OCI-LY7 (cell line): ENCODE results near the gene ANO2. TPM values are rescaled to one million over a fixed set of nuclear protein-coding genes. Genes with fewer than 3 reads are reported as not detected.

ENCODE experiments used
- BruUV-seq: library from RNA; stranded (reverse); fragments of 400-500 nt; replicated peaks from 2 replicates; lab custom pipeline; 2021; lab: Mats Ljungman, UMichigan
- CTCF ChIA-PET: fragments of 300-600 bp; sonication (Branson Sonifier 250); formaldehyde crosslinking; loops from one replicate; lab custom pipeline; 2022; ENCODE audit warnings: antibody characterized with exemption; ENCODE audit not compliant: unreplicated experiment; lab: Charles Lee
- POLR2A ChIA-PET: fragments of 300-600 bp; sonication (Branson Sonifier 250); formaldehyde crosslinking; loops from one replicate; lab custom pipeline; 2022; ENCODE audit warnings: antibody characterized with exemption; lab: Charles Lee
- DNase-seq: peaks from one replicate; pipeline ENCODE4 v3.0.0-alpha.2; 2015; ENCODE audit warnings: low spot score
- H2AFZ ChIP-seq: fragments of 200-600 bp; sonication (generic), shearing (Covaris generic); 2 replicates; pipeline ENCODE4 v1.6.1; 2014; ENCODE audit warnings: mild to moderate bottlenecking, antibody characterized with exemption, low read length, moderate library complexity
- H3K27ac ChIP-seq: fragments of 200-600 bp; sonication (generic); 2 replicates; pipeline ENCODE4 v1.5.1; 2014; ENCODE audit warnings: mixed run types, low read depth, mild to moderate bottlenecking, moderate library complexity, low read length, inconsistent platforms; ENCODE audit not compliant: poor library complexity, severe bottlenecking
- H3K36me3 ChIP-seq: fragments of 200-600 bp; sonication (generic); 2 replicates; pipeline ENCODE4 v1.6.1; 2014; ENCODE audit warnings: mild to moderate bottlenecking, antibody characterized with exemption, low read length, moderate library complexity, mixed read lengths; ENCODE audit not compliant: insufficient read depth
- H3K4me1 ChIP-seq: fragments of 200-600 bp; sonication (generic); 2 replicates; pipeline ENCODE4 v1.5.1; 2014; ENCODE audit warnings: mild to moderate bottlenecking, low read length; ENCODE audit not compliant: insufficient read depth, poor library complexity, severe bottlenecking
- H3K4me2 ChIP-seq: fragments of 200-600 bp; sonication (generic); 2 replicates; pipeline ENCODE4 v1.6.1; 2014; ENCODE audit warnings: mild to moderate bottlenecking, low read length
- H3K4me3 ChIP-seq: fragments of 200-600 bp; sonication (generic); 2 replicates; pipeline ENCODE4 v1.5.1; 2014; ENCODE audit warnings: mild to moderate bottlenecking, low read depth, low read length; ENCODE audit not compliant: poor library complexity, severe bottlenecking
- H3K79me2 ChIP-seq: fragments of 200-600 bp; sonication (generic); 2 replicates; pipeline ENCODE4 v1.6.1; 2016; ENCODE audit warnings: low read depth, mild to moderate bottlenecking, low read length, moderate library complexity, mixed read lengths; ENCODE audit not compliant: insufficient read depth
- H3K9me2 ChIP-seq: fragments of 200-600 bp; sonication (generic); 2 replicates; pipeline ENCODE4 v1.6.1; 2016; ENCODE audit warnings: mild to moderate bottlenecking, low read length, mixed read lengths; ENCODE audit not compliant: insufficient read depth
- H3K9me3 ChIP-seq: fragments of 200-600 bp; sonication (generic); 2 replicates; pipeline ENCODE4 v1.6.1; 2014; ENCODE audit warnings: mild to moderate bottlenecking, mixed run types, low read length, mixed read lengths
- H4K20me1 ChIP-seq: fragments of 200-600 bp; sonication (generic); 2 replicates; pipeline ENCODE4 v1.6.1; 2014; ENCODE audit warnings: mild to moderate bottlenecking, antibody characterized with exemption, low read length, moderate library complexity, mixed read lengths; ENCODE audit not compliant: insufficient read depth
- CTCF ChIP-seq: fragments of 200-600 bp; sonication (generic); conservative IDR thresholded peaks from 2 replicates; pipeline ENCODE4 v1.5.1; 2014; ENCODE audit warnings: mild to moderate bottlenecking, antibody characterized with exemption, low read length, moderate library complexity, mixed read lengths
- EZH2phosphoT487 ChIP-seq: fragments of 200-600 bp; sonication (generic); IDR thresholded peaks from 2 replicates; pipeline ENCODE4 v1.6.1; 2018; ENCODE audit warnings: low read depth, borderline replicate concordance, mild to moderate bottlenecking, mixed run types, antibody characterized with exemption, low read length, moderate library complexity, mixed read lengths
- intact Hi-C: fragments of 100-400 bp; cut with micrococcal nuclease; formaldehyde crosslinking; loops from one replicate; pipeline ENCODE4 v1.10.0; 2022; ENCODE audit not compliant: unreplicated experiment
- total RNA-seq, 2 experiments: library from RNA; depleted of rRNA in 1 of 2; stranded (reverse); fragments of >200 nt in 1 of 2; shearing (Covaris generic) in 1 of 2; gene quantifications; 2 replicates each; pipeline ENCODE4 v1.2.3, GENCODE V29; 2014 to 2022

ANO2 gene
- total RNA-seq, 2 experiments from 2014 or later, result not detected

GRCh38 chr12:5914387-5915149 lies 30.5 kb downstream of the ANO2 start:
- Histone ChIP-seq H3K9me2 (no peaks in the 10 kb centered on the region), H3K4me2 (no peak overlapping the region), H3K79me2 (no peaks in the 10 kb centered on the region), H3K4me1 (no peaks in the 10 kb centered on the region), H4K20me1 (no peaks in the 10 kb centered on the region), H3K4me3 (no peak overlapping the region), H3K9me3 (no peaks in the 10 kb centered on the region), H3K27ac (no peak overlapping the region), H3K36me3 (no peaks in the 10 kb centered on the region), H2AFZ (no peak overlapping the region)
- intact Hi-C loops, result no loop called here
- BruUV-seq, result no TSS peak
- CTCF ChIA-PET, result no interaction called here
- TF ChIP-seq CTCF (no peak), EZH2phosphoT487 (no peak)
- POLR2A ChIA-PET, result interaction anchor here (0.6 kb wide), 1 partner anchor 49 kb away, joined by 3 read pairs; no protein-coding TSS in a partner anchor
- no peak for DNase-seq

DNA sequence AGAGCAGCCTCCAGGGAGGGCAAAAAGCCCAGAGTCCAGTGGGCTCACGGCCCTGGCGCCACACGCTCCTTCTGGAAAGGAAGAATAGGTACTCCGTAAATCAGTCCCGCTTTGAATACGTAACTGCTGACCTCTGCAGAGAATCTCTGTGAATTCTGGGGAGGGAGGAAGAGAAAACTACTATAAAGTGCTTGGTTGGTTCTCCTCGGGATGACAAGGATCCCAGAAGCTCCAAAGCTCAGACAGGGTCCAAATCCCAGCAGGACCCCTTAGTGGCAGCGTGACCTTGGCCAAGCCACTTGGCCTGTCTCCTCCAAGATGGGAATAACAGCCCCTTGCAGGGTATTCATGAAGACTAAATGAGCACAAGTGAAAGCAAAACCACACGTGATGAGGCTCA lies 31.7 kb downstream of the ANO2 start:
- H3K9me2 ChIP-seq, result no peaks in the 10 kb centered on the region
- no peak overlapping the region for H3K4me2 ChIP-seq
- H3K4me3 ChIP-seq, result no peak overlapping the region
- no peaks in the 10 kb centered on the region for H3K4me1 ChIP-seq
- H3K79me2 ChIP-seq, result no peaks in the 10 kb centered on the region
- intact Hi-C loops, result no loop called here
- CTCF ChIA-PET, result no interaction called here
- POLR2A ChIA-PET, result no interaction called here
- H3K9me3 ChIP-seq, result no peaks in the 10 kb centered on the region
- no peak overlapping the region for H2AFZ ChIP-seq
- H3K36me3 ChIP-seq, result no peaks in the 10 kb centered on the region
- no peak for DNase-seq
- no TSS peak for BruUV-seq
- H4K20me1 ChIP-seq, result no peaks in the 10 kb centered on the region
- no peak overlapping the region for H3K27ac ChIP-seq
- TF ChIP-seq EZH2phosphoT487 (no peak), CTCF (no peak)
